ENCODE data around the gene MAGI2.

DNA sequence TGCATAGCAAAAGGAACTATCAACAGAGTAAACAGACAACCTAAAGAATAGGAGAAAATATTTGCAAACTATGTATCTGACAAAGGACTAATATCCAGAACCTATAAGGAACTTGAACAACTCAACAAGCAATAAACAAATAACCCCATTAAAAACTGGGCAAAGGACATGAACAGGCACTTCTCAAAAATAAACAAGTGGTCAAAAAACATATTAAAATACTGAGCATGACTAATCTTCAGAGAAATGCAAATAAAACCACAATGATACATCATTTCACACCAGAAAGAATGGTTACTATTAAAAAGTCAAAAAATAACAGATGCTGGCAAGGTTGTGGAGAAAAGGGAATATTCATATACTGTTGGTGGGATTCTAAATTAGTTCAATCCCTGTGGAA, 17.1 kb downstream of the MAGI2 start:
- TF ChIP-seq SIN3A (IDR thresholded peaks at IDR 0.05; ENCODE audit: borderline replicate concordance, low read depth, low read length) (no peak), THYN1 (CRISPR knock-in tag; IDR thresholded peaks at IDR 0.05; ENCODE audit: borderline replicate concordance, low read depth) (no peak), ZNF691 (CRISPR knock-in tag; IDR thresholded peaks at IDR 0.05; ENCODE audit: borderline replicate concordance, low read depth) (no peak), EP300 (IDR thresholded peaks at IDR 0.05; ENCODE audit: low read depth in 2 of 2, low read length in 2 of 2) (no peak), EP300 (CRISPR knock-in tag; IDR thresholded peaks at IDR 0.05; ENCODE audit: borderline replicate concordance) (no peak), KLF6 (CRISPR knock-in tag; IDR thresholded peaks at IDR 0.05) (no peak), ZBTB7A (CRISPR knock-in tag; IDR thresholded peaks at IDR 0.05) (no peak), ZNF83 (CRISPR knock-in tag; IDR thresholded peaks at IDR 0.05; ENCODE audit: borderline replicate concordance) (no peak), DPF2 (CRISPR knock-in tag; IDR thresholded peaks at IDR 0.05; ENCODE audit: borderline replicate concordance, low read depth) (no peak), PLRG1 (conservative IDR thresholded peaks at IDR 0.05) (no peak)
- TF ChIP-seq, protein P1, sequence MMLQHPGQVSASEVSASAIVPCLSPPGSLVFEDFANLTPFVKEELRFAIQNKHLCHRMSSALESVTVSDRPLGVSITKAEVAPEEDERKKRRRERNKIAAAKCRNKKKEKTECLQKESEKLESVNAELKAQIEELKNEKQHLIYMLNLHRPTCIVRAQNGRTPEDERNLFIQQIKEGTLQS (CRISPR knock-in tag; IDR thresholded peaks at IDR 0.05): no peak
- TF ChIP-seq, protein P2, sequence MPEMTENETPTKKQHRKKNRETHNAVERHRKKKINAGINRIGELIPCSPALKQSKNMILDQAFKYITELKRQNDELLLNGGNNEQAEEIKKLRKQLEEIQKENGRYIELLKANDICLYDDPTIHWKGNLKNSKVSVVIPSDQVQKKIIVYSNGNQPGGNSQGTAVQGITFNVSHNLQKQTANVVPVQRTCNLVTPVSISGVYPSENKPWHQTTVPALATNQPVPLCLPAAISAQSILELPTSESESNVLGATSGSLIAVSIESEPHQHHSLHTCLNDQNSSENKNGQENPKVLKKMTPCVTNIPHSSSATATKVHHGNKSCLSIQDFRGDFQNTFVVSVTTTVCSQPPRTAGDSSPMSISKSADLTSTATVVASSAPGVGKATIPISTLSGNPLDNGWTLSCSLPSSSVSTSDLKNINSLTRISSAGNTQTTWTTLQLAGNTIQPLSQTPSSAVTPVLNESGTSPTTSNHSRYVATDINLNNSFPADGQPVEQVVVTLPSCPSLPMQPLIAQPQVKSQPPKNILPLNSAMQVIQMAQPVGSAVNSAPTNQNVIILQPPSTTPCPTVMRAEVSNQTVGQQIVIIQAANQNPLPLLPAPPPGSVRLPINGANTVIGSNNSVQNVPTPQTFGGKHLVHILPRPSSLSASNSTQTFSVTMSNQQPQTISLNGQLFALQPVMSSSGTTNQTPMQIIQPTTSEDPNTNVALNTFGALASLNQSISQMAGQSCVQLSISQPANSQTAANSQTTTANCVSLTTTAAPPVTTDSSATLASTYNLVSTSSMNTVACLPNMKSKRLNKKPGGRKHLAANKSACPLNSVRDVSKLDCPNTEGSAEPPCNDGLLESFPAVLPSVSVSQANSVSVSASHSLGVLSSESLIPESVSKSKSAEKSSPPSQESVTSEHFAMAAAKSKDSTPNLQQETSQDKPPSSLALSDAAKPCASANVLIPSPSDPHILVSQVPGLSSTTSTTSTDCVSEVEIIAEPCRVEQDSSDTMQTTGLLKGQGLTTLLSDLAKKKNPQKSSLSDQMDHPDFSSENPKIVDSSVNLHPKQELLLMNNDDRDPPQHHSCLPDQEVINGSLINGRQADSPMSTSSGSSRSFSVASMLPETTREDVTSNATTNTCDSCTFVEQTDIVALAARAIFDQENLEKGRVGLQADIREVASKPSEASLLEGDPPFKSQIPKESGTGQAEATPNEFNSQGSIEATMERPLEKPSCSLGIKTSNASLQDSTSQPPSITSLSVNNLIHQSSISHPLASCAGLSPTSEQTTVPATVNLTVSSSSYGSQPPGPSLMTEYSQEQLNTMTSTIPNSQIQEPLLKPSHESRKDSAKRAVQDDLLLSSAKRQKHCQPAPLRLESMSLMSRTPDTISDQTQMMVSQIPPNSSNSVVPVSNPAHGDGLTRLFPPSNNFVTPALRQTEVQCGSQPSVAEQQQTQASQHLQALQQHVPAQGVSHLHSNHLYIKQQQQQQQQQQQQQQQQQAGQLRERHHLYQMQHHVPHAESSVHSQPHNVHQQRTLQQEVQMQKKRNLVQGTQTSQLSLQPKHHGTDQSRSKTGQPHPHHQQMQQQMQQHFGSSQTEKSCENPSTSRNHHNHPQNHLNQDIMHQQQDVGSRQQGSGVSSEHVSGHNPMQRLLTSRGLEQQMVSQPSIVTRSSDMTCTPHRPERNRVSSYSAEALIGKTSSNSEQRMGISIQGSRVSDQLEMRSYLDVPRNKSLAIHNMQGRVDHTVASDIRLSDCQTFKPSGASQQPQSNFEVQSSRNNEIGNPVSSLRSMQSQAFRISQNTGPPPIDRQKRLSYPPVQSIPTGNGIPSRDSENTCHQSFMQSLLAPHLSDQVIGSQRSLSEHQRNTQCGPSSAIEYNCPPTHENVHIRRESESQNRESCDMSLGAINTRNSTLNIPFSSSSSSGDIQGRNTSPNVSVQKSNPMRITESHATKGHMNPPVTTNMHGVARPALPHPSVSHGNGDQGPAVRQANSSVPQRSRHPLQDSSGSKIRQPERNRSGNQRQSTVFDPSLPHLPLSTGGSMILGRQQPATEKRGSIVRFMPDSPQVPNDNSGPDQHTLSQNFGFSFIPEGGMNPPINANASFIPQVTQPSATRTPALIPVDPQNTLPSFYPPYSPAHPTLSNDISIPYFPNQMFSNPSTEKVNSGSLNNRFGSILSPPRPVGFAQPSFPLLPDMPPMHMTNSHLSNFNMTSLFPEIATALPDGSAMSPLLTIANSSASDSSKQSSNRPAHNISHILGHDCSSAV (CRISPR knock-in tag; IDR thresholded peaks at IDR 0.05; ENCODE audit: borderline replicate concordance): no peak
- TF ChIP-seq, protein P3, sequence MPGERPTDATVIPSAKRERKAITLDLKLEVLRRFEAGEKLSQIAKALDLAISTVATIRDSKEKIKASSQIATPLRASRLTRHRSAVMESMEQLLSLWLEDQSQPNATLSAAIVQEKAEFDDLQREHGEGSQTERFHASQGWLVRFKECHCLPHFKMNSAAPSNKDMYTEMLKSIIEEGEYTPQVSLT (CRISPR knock-in tag; IDR thresholded peaks at IDR 0.05; ENCODE audit: borderline replicate concordance, low read depth): no peak
